Panc1 (cell line): ENCODE measurements around the gene AHR. TPM values are rescaled to one million over a fixed set of nuclear protein-coding genes. Genes with fewer than 3 reads are reported as not detected.
A peak's percentile ranks its signal among the peaks of the same experiment; 100 is the strongest.

Source experiments
- ATAC-seq: fragments of 200-7000 bp; cut with Tn5 transposase; 2 replicates; pipeline ENCODE4 v1.9.1; 2020; ENCODE audit warnings: mild to moderate bottlenecking, moderate library complexity
- BruUV-seq: library from RNA; stranded (reverse); fragments of 400-500 nt; replicated peaks from 2 replicates; lab custom pipeline; 2021; lab: Mats Ljungman, UMichigan
- CTCF ChIA-PET: fragments of 300-600 bp; sonication (Branson Sonifier 250); formaldehyde crosslinking; loops from one replicate; lab custom pipeline; 2022; ENCODE audit warnings: antibody characterized with exemption; lab: Charles Lee
- POLR2A ChIA-PET: fragments of 300-600 bp; sonication (Branson Sonifier 250); formaldehyde crosslinking; loops from one replicate; lab custom pipeline; 2022; ENCODE audit warnings: antibody characterized with exemption; lab: Charles Lee
- DNase-seq: peaks from one replicate; pipeline ENCODE4 v3.0.0-alpha.2; 2010; ENCODE audit warnings: low read depth, low spot score
- H3K27ac ChIP-seq: 2 replicates; pipeline ENCODE4 v1.5.1; 2011; ENCODE audit warnings: mild to moderate bottlenecking, low read length, inconsistent platforms
- H3K27me3 ChIP-seq: fragments of 200-500 bp; sonication (Bioruptor generic); 2 replicates; pipeline ENCODE4 v1.6.0; 2014; ENCODE audit warnings: low read length, inconsistent platforms; ENCODE audit not compliant: control insufficient read depth, insufficient read depth
- H3K36me3 ChIP-seq: fragments of 200-500 bp; sonication (Bioruptor generic); 2 replicates; pipeline ENCODE4 v1.5.1; 2014; ENCODE audit warnings: inconsistent platforms, mild to moderate bottlenecking, low read length, moderate library complexity; ENCODE audit not compliant: control insufficient read depth, insufficient read depth
- H3K4me1 ChIP-seq: 2 replicates; pipeline ENCODE4 v1.5.1; 2011; ENCODE audit warnings: inconsistent platforms, mild to moderate bottlenecking, low read length, moderate library complexity; ENCODE audit not compliant: control insufficient read depth, insufficient read depth
- H3K4me3 ChIP-seq, 2 experiments: 2 replicates each; pipeline ENCODE4 v1.5.1; 2011 to 2012; ENCODE audit warnings: low read depth in 2 of 2, low read length in 2 of 2, mild to moderate bottlenecking in 2 of 2, inconsistent platforms in 1 of 2, moderate library complexity in 1 of 2
- H3K9me3 ChIP-seq: fragments of 200-500 bp; sonication (Bioruptor generic); 2 replicates; pipeline ENCODE4 v1.5.1; 2014; ENCODE audit warnings: low read depth, mild to moderate bottlenecking, inconsistent platforms, low read length, moderate library complexity; ENCODE audit not compliant: control insufficient read depth, insufficient read depth
- POLR2AphosphoS5 ChIP-seq: IDR thresholded peaks from 2 replicates; pipeline ENCODE4 v1.6.1; 2012; ENCODE audit warnings: mild to moderate bottlenecking, low read depth, low read length, moderate library complexity
- SIN3A ChIP-seq: IDR thresholded peaks from 2 replicates; pipeline ENCODE4 v1.6.1; 2012; ENCODE audit warnings: low read depth, mild to moderate bottlenecking, low read length, moderate library complexity, borderline replicate concordance; ENCODE audit not compliant: insufficient read depth
- TCF7L2 ChIP-seq: IDR thresholded peaks from 2 replicates; pipeline ENCODE4 v1.6.1; 2011; ENCODE audit warnings: mild to moderate bottlenecking, low read depth, low read length, inconsistent platforms
- in situ Hi-C: cut with HindIII; loops from 2 replicates; pipeline ENCODE4 v1.10.0; 2016; ENCODE audit warnings: low sequenced_read_pairs, low pct_unique_long_range_greater_than_20kb
- intact Hi-C: fragments of 100-400 bp; cut with micrococcal nuclease; formaldehyde crosslinking; loops from one replicate; pipeline ENCODE4 v1.10.0; 2022; ENCODE audit not compliant: unreplicated experiment
- total RNA-seq: library from RNA; stranded (reverse); gene quantifications from one replicate; pipeline ENCODE4 v1.2.1, GENCODE V29; 2021; ENCODE audit not compliant: unreplicated experiment
- TF ChIP-seq, protein P1 (sequence below): fragments of 450-650 bp; IDR thresholded peaks from 2 replicates; pipeline ENCODE4 v1.5.1; 2017; ENCODE audit warnings: mild to moderate bottlenecking
- TF ChIP-seq, protein P2 (sequence below), 2 experiments: IDR thresholded peaks; 2 replicates each; pipeline ENCODE4 v1.6.1; 2011 to 2012; ENCODE audit warnings: low read depth in 2 of 2, control low read depth in 1 of 2, low read length in 1 of 2, mild to moderate bottlenecking in 1 of 2, moderate library complexity in 1 of 2; ENCODE audit not compliant: insufficient read depth in 1 of 2

AHR gene
- total RNA-seq, 1 experiment from 2014 or later: 36.6 TPM

DNA sequence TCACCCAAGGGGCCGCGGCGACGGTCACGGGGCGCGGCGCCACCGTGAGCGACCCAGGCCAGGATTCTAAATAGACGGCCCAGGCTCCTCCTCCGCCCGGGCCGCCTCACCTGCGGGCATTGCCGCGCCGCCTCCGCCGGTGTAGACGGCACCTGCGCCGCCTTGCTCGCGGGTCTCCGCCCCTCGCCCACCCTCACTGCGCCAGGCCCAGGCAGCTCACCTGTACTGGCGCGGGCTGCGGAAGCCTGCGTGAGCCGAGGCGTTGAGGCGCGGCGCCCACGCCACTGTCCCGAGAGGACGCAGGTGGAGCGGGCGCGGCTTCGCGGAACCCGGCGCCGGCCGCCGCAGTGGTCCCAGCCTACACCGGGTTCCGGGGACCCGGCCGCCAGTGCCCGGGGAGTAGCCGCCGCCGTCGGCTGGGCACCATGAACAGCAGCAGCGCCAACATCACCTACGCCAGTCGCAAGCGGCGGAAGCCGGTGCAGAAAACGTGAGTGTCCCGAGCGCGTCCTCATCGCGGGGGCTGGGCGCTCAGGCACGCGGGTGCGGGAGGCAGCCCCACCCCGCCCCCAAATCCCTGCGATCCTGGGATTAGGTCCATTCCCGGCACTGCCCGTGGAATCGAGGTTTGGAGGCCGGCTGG lies 509 bp downstream of the AHR start:
- Histone ChIP-seq H3K27ac (peak overlapping the region; percentile 81), H3K27me3 (no peaks in the 10 kb centered on the region), H3K36me3 (no peaks in the 10 kb centered on the region), H3K4me3 (peak overlapping the region; percentile 64 to 93), H3K4me1 (peaks cover 27% of the 10 kb centered on the region), H3K9me3 (no peaks in the 10 kb centered on the region)
- BruUV-seq: no TSS peak
- in situ Hi-C loops (no loop called here), intact Hi-C loops (no loop called here)
- ChIA-PET POLR2A (interaction anchor here (0.6 to 0.8 kb wide), 5 partner anchors 13 to 1838 kb away, joined by 3 to 4 read pairs (median 3); no protein-coding TSS in a partner anchor), CTCF (interaction anchor here (0.7 kb wide), 1 partner anchor 341 kb away, joined by 4 read pairs; no protein-coding TSS in a partner anchor)
- peak; percentile 20; the same call in 1 of the 2 replicates for TF ChIP-seq TCF7L2
- peak; percentile 88; the same call in 1 of the 2 replicates for TF ChIP-seq SIN3A
- no peak for TF ChIP-seq POLR2AphosphoS5
- TF ChIP-seq, protein P1, sequence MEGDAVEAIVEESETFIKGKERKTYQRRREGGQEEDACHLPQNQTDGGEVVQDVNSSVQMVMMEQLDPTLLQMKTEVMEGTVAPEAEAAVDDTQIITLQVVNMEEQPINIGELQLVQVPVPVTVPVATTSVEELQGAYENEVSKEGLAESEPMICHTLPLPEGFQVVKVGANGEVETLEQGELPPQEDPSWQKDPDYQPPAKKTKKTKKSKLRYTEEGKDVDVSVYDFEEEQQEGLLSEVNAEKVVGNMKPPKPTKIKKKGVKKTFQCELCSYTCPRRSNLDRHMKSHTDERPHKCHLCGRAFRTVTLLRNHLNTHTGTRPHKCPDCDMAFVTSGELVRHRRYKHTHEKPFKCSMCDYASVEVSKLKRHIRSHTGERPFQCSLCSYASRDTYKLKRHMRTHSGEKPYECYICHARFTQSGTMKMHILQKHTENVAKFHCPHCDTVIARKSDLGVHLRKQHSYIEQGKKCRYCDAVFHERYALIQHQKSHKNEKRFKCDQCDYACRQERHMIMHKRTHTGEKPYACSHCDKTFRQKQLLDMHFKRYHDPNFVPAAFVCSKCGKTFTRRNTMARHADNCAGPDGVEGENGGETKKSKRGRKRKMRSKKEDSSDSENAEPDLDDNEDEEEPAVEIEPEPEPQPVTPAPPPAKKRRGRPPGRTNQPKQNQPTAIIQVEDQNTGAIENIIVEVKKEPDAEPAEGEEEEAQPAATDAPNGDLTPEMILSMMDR: no peak
- TF ChIP-seq, protein P2, sequence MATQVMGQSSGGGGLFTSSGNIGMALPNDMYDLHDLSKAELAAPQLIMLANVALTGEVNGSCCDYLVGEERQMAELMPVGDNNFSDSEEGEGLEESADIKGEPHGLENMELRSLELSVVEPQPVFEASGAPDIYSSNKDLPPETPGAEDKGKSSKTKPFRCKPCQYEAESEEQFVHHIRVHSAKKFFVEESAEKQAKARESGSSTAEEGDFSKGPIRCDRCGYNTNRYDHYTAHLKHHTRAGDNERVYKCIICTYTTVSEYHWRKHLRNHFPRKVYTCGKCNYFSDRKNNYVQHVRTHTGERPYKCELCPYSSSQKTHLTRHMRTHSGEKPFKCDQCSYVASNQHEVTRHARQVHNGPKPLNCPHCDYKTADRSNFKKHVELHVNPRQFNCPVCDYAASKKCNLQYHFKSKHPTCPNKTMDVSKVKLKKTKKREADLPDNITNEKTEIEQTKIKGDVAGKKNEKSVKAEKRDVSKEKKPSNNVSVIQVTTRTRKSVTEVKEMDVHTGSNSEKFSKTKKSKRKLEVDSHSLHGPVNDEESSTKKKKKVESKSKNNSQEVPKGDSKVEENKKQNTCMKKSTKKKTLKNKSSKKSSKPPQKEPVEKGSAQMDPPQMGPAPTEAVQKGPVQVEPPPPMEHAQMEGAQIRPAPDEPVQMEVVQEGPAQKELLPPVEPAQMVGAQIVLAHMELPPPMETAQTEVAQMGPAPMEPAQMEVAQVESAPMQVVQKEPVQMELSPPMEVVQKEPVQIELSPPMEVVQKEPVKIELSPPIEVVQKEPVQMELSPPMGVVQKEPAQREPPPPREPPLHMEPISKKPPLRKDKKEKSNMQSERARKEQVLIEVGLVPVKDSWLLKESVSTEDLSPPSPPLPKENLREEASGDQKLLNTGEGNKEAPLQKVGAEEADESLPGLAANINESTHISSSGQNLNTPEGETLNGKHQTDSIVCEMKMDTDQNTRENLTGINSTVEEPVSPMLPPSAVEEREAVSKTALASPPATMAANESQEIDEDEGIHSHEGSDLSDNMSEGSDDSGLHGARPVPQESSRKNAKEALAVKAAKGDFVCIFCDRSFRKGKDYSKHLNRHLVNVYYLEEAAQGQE (IDR thresholded peaks at IDR 0.05; ENCODE audit: insufficient read depth in 1 of 2, low read depth in 2 of 2, low read length in 1 of 2): no peak
- DNase-seq: no peak
- peak; percentile 81 for ATAC-seq

GRCh38 chr7:17299483-17299991 lies 1.1 kb downstream of the AHR start:
- intact Hi-C loops: no loop called here
- no peaks in the 10 kb centered on the region for H3K9me3 ChIP-seq
- peak overlapping the region; percentile 64 to 93 for H3K4me3 ChIP-seq
- TF ChIP-seq, protein P1: no peak
- TF ChIP-seq SIN3A (0 out of 2 replicates have a peak, but pooled peaks have one; percentile 30), POLR2AphosphoS5 (0 out of 2 replicates have a peak, but pooled peaks have one; percentile 28)
- POLR2A ChIA-PET: interaction anchor here (0.8 kb wide), 1 partner anchor 236 kb away, joined by 3 read pairs; no protein-coding TSS in a partner anchor
- peaks cover 32% of the 10 kb centered on the region for H3K4me1 ChIP-seq
- DNase-seq (no peak), ATAC-seq (peak; percentile 23)
- BruUV-seq: no TSS peak
- no peaks in the 10 kb centered on the region for H3K27me3 ChIP-seq
- peak overlapping the region; percentile 81 for H3K27ac ChIP-seq
- no peaks in the 10 kb centered on the region for H3K36me3 ChIP-seq
- in situ Hi-C loops: no loop called here
- CTCF ChIA-PET: no interaction called here
